HFF-Myc (cell line): ENCODE data around the gene STX8.

Experiments
- DNase-seq: peaks from one replicate; pipeline ENCODE4 v3.0.0-alpha.2; 2011; ENCODE audit warnings: low read depth; ENCODE audit errors: extremely low read depth
- H3K4me3 ChIP-seq: replicated peaks from 2 replicates; pipeline ENCODE4 v1.5.1; 2011; ENCODE audit warnings: low read depth, mild to moderate bottlenecking, control low read depth, low read length
- CTCF ChIP-seq: IDR thresholded peaks from 2 replicates; pipeline ENCODE4 v1.5.1; 2012; ENCODE audit warnings: mild to moderate bottlenecking, low read depth, low read length, control low read depth; ENCODE audit errors: missing control alignments

STX8 gene

GRCh38 chr17:9436630-9437029, 139.0 kb downstream of the STX8 start:
- DNase-seq: no peak
- TF ChIP-seq CTCF: no peak

GRCh38 chr17:9435165-9435564, 140.5 kb downstream of the STX8 start:
- H3K4me3 ChIP-seq: no peak overlapping the region
- no peak for DNase-seq
- TF ChIP-seq CTCF: no peak

More at GRCh38 chr17:9436630-9437029, 139.0 kb downstream of the STX8 start:
- H3K4me3 ChIP-seq: no peak overlapping the region

GRCh38 chr17:9434642-9435057, 141.0 kb downstream of the STX8 start:
- DNase-seq: no peak

GRCh38 chr17:9432934-9433421, 142.6 kb downstream of the STX8 start:
- TF ChIP-seq CTCF: no peak
- no peak overlapping the region for H3K4me3 ChIP-seq
- no peak for DNase-seq

More at GRCh38 chr17:9434642-9435057, 141.0 kb downstream of the STX8 start:
- TF ChIP-seq CTCF: no peak
- H3K4me3 ChIP-seq: no peak overlapping the region

- no peak for TF ChIP-seq CTCF
Observed at GRCh38 chr17:9432134-9432885, 143.3 kb downstream of the STX8 start.

GRCh38 chr17:9431620-9432019, 144.0 kb downstream of the STX8 start:
- no peak overlapping the region for H3K4me3 ChIP-seq
- no peak for DNase-seq
- TF ChIP-seq CTCF: no peak

More at GRCh38 chr17:9432134-9432885, 143.3 kb downstream of the STX8 start:
- H3K4me3 ChIP-seq: no peak overlapping the region
- DNase-seq: no peak
